22Rv1 (cell line): ENCODE measurements around the gene DHRSX.

Experiments used
- CTCF ChIP-seq: fragments of 450-650 bp; IDR thresholded peaks from 2 replicates; pipeline ENCODE4 v1.5.1; 2017; ENCODE audit warnings: mild to moderate bottlenecking
- ZFX ChIP-seq: fragments of 450-650 bp; IDR thresholded peaks from 2 replicates; pipeline ENCODE4 v1.6.1; 2017; ENCODE audit warnings: antibody characterized with exemption, borderline replicate concordance

GRCh38 chrX:2500091-2500802, 529 bp downstream of the DHRSX start:
- TF ChIP-seq CTCF (peak; percentile 16; the same call in 1 of the 2 replicates), ZFX (no peak)
